Endothelial cell of umbilical vein (primary cell): ENCODE measurements around the gene SULT4A1. TPM values are rescaled to one million over a fixed set of nuclear protein-coding genes. Genes with fewer than 3 reads are reported as not detected.

Source experiments
- BruUV-seq: library from RNA; stranded (reverse); fragments of 400-500 nt; replicated peaks from 2 replicates; lab custom pipeline; 2021; lab: Mats Ljungman, UMichigan
- CTCF ChIA-PET: fragments of 300-600, 350-600 bp; sonication (Branson Sonifier 250); formaldehyde crosslinking; loops from one replicate; lab custom pipeline; 2021; ENCODE audit warnings: antibody characterized with exemption, inconsistent platforms; lab: Charles Lee
- POLR2A ChIA-PET: fragments of 300-600, 350-600 bp; sonication (Branson Sonifier 250); formaldehyde crosslinking; loops from one replicate; lab custom pipeline; 2021; ENCODE audit warnings: antibody characterized with exemption, inconsistent platforms; lab: Charles Lee
- DNase-seq: peaks from one replicate; pipeline ENCODE4 v3.0.0-alpha.2; 2011; ENCODE audit warnings: low read depth, low spot score
- FAIRE-seq: peaks from 2 replicates; lab custom pipeline; 2011; peaks lifted over from hg19 to GRCh38; lab: Jason Lieb, UNC
- H2AFZ ChIP-seq: 2 replicates; pipeline ENCODE4 v1.6.0; 2012; ENCODE audit warnings: low read depth, low read length, control low read depth, inconsistent platforms
- H3K27ac ChIP-seq: 2 replicates; pipeline ENCODE4 v1.5.1; 2011; ENCODE audit warnings: low read depth, mild to moderate bottlenecking, control low read depth, low read length, moderate library complexity; ENCODE audit not compliant: insufficient read depth
- H3K27me3 ChIP-seq, 2 experiments: 2 replicates each; pipeline versions ENCODE4 v1.6.0 to v1.6.1; 2011; ENCODE audit warnings: low read length in 2 of 2, mixed read lengths in 1 of 2; ENCODE audit not compliant: control insufficient read depth in 2 of 2, insufficient read depth in 2 of 2
- H3K36me3 ChIP-seq, 2 experiments: 2 replicates in 1 of 2; 3 replicates in 1 of 2; pipeline ENCODE4 v1.5.1; 2011; ENCODE audit warnings: low read length in 2 of 2, mild to moderate bottlenecking in 1 of 2, moderate library complexity in 1 of 2; ENCODE audit not compliant: control insufficient read depth in 2 of 2, insufficient read depth in 2 of 2; ENCODE audit errors: extremely low read depth in 1 of 2
- H3K4me1 ChIP-seq: 3 replicates; pipeline ENCODE4 v1.5.1; 2011; ENCODE audit warnings: mild to moderate bottlenecking, low read length; ENCODE audit not compliant: control insufficient read depth, insufficient read depth; ENCODE audit errors: extremely low read depth
- H3K4me2 ChIP-seq: 2 replicates; pipeline ENCODE4 v1.6.1; 2011; ENCODE audit warnings: low read length, control low read depth, mixed read lengths; ENCODE audit not compliant: insufficient read depth
- H3K4me3 ChIP-seq, 3 experiments: fragments of 200-600 bp in 1 of 3; sonication (generic), shearing (Covaris generic) in 1 of 3; replicated peaks in 1 of 3; 2 replicates each; pipeline ENCODE4 v1.5.1; 2011 to 2016; ENCODE audit warnings: control low read depth in 3 of 3, low read length in 3 of 3, mild to moderate bottlenecking in 2 of 3, inconsistent platforms in 1 of 3, low read depth in 1 of 3, moderate library complexity in 1 of 3; ENCODE audit not compliant: insufficient read depth in 1 of 3
- H3K79me2 ChIP-seq: 2 replicates; pipeline ENCODE4 v1.6.0; 2012; ENCODE audit warnings: low read length, inconsistent platforms; ENCODE audit not compliant: control insufficient read depth, insufficient read depth
- H3K9ac ChIP-seq: replicated peaks from 2 replicates; pipeline ENCODE3; 2011; ENCODE audit warnings: low read length, control low read depth; ENCODE audit not compliant: insufficient read depth; ENCODE audit errors: extremely low read depth
- H3K9me1 ChIP-seq: replicated peaks from 3 replicates; pipeline ENCODE4 v1.6.0; 2011; ENCODE audit warnings: mild to moderate bottlenecking, low read length; ENCODE audit not compliant: control insufficient read depth, insufficient read depth; ENCODE audit errors: extremely low read depth
- H3K9me3 ChIP-seq: replicated peaks from 2 replicates; pipeline ENCODE4 v1.5.1; 2012; ENCODE audit warnings: low read length, inconsistent platforms; ENCODE audit not compliant: control insufficient read depth, insufficient read depth
- H4K20me1 ChIP-seq: replicated peaks from 2 replicates; pipeline ENCODE3; 2011; ENCODE audit warnings: mild to moderate bottlenecking, low read length; ENCODE audit not compliant: control insufficient read depth, insufficient read depth; ENCODE audit errors: extremely low read depth
- MYC ChIP-seq: IDR thresholded peaks from one replicate; pipeline ENCODE4 v1.6.1; 2011; ENCODE audit warnings: mild to moderate bottlenecking, low read depth, low read length
- dilution Hi-C: fragments of 300-500 bp; cut with MboI; formaldehyde crosslinking; loops from one replicate; pipeline ENCODE4 v1.15.0; 2019; ENCODE audit warnings: low sequenced_read_pairs; ENCODE audit not compliant: extremely low pct_ligation_motif_present
- intact Hi-C: fragments of 100-400 bp; cut with micrococcal nuclease; formaldehyde crosslinking; loops from one replicate; pipeline ENCODE4 v1.10.0; 2022
- polyA plus RNA-seq, 4 experiments: library from polyadenylated mRNA; depleted of rRNA in 3 of 4; stranded (reverse) in 3 of 4; unstranded in 1 of 4; fragments of >200 nt; gene quantifications; 2 replicates each; pipeline versions ENCODE4 v1.2.1 to v1.2.3, GENCODE V29; 2011 to 2012; ENCODE audit warnings: missing spikeins in 1 of 4
- total RNA-seq: library from RNA; stranded (reverse); gene quantifications from 2 replicates; pipeline ENCODE4 v1.2.3, GENCODE V29; 2021
- TF ChIP-seq, protein P1 (sequence below), 2 donors: IDR thresholded peaks; 1 replicate in 1 of 2; 2 replicates in 1 of 2; pipeline ENCODE4 v1.5.1; 2011; ENCODE audit warnings: low read length in 2 of 2, mild to moderate bottlenecking in 2 of 2, moderate library complexity in 2 of 2, control low read depth in 1 of 2, inconsistent platforms in 1 of 2, low read depth in 1 of 2; ENCODE audit not compliant: insufficient read depth in 1 of 2; ENCODE audit errors: extremely low read depth in 1 of 2

Gene SULT4A1
- total and polyA plus RNA-seq, 2 donors (not counting 3 experiments of a cell fraction or from before 2014, with no cell fraction given) = 0.48 TPM; not detected in 1

DNA sequence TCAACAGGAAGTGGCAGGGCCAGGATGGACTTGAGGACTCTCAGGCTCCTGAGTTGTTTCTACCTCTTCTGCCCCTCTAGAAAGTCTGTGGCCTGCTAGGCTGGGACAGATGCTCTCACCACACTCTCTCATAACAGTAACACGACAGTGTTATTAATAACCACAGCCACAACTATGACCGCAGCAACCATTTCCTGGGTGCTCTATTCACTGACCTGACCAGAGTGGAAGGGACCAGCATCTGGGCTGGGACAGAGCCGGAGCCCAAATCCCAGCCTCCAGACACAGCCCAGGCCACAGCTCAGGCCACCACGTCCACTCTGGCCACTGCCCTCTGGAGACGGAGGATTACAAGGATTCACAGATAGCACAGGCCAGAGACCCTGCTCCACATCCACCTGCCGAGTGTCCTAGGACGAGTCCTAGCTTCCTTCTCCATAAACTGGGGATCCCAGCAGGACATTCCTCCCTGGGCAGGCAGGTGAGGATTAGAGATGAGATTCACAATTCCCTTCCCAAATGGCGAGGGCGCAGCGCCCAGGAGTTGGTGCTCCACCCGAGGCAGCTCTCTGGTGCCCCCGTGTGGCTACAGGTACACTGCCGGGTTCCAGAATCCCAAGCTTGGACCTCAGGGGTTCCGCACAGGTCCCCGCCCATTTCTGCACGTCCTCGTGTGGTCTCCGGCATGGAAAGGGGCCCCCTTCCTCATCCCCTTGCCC lies 22.4 kb upstream of the SULT4A1 start:
- Histone ChIP-seq H3K27ac (no peak overlapping the region), H3K9me1 (no peaks in the 10 kb centered on the region), H3K4me3 (no peak overlapping the region), H2AFZ (no peak overlapping the region), H3K9me3 (no peaks in the 10 kb centered on the region), H3K4me1 (no peaks in the 10 kb centered on the region), H3K79me2 (no peaks in the 10 kb centered on the region), H3K27me3 (no peaks in the 10 kb centered on the region), H3K9ac (no peak overlapping the region), H3K36me3 (no peaks in the 10 kb centered on the region), H3K4me2 (no peak overlapping the region), H4K20me1 (no peaks in the 10 kb centered on the region)
- peak; percentile 67 for FAIRE-seq
- ChIA-PET CTCF (interaction anchor here (0.5 to 1.7 kb wide), 29 partner anchors 8 to 758 kb away, joined by 3 to 36 read pairs (median 4); partner anchors contain the start of gene PNPLA3), POLR2A (no interaction called here)
- no TSS peak for BruUV-seq
- intact Hi-C loops = loop anchor here (2.0 kb wide), 1 partner anchor 496 kb away; no protein-coding TSS in a partner anchor
- DNase-seq = peak; percentile 25
- dilution Hi-C loops = no loop called here
- TF ChIP-seq MYC = no peak
- TF ChIP-seq, protein P1, sequence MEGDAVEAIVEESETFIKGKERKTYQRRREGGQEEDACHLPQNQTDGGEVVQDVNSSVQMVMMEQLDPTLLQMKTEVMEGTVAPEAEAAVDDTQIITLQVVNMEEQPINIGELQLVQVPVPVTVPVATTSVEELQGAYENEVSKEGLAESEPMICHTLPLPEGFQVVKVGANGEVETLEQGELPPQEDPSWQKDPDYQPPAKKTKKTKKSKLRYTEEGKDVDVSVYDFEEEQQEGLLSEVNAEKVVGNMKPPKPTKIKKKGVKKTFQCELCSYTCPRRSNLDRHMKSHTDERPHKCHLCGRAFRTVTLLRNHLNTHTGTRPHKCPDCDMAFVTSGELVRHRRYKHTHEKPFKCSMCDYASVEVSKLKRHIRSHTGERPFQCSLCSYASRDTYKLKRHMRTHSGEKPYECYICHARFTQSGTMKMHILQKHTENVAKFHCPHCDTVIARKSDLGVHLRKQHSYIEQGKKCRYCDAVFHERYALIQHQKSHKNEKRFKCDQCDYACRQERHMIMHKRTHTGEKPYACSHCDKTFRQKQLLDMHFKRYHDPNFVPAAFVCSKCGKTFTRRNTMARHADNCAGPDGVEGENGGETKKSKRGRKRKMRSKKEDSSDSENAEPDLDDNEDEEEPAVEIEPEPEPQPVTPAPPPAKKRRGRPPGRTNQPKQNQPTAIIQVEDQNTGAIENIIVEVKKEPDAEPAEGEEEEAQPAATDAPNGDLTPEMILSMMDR (IDR thresholded peaks at IDR 0.05; ENCODE audit: extremely low read depth in 1 of 2, insufficient read depth in 1 of 2, low read depth in 1 of 2, low read length in 2 of 2) = peak; percentile 79 to 92

DNA sequence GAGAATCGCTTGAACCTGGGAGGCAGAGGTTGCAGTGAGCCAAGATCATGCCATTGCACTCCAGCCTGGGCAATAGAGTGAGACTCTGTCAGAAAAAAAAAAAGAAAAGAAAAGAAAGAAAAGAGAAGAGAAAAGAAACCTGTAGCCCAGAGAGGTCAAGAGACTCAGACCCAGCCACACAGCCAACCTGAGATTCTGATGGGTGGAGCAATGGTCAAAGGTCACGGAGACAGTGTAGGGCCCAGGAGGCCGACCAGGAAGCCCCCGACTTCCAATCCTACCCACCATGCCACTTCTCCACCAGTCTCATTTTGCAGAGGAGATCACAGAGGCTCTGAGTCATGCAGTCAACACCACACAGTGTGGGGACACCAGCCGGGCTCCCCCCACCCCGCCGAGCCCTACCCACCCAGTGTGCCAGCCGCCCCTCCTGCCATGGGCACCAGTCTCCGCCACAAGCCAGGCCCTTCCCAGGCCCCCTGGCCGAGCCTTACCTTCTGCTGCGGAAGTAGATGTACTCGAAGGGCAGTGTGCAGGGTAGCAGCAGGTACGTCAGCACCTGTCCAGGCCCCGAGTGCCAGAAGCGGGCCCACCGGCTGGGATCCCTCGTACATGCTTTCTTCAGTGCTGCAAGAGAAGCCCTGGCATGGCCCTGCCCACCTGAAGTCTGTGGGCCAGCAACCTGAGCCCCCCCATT lies 21.6 kb upstream of the SULT4A1 start:
- dilution Hi-C loops (no loop called here), intact Hi-C loops (loop anchor here (1.0 to 2.0 kb wide), 2 partner anchors 62 to 495 kb away; no protein-coding TSS in a partner anchor)
- POLR2A ChIA-PET = no interaction called here
- Histone ChIP-seq H3K4me1 (no peaks in the 10 kb centered on the region), H3K4me3 (no peak overlapping the region), H3K27ac (no peak overlapping the region), H2AFZ (no peak overlapping the region), H3K27me3 (no peaks in the 10 kb centered on the region), H3K36me3 (no peaks in the 10 kb centered on the region), H3K9ac (no peak overlapping the region), H3K79me2 (no peaks in the 10 kb centered on the region), H3K9me1 (no peaks in the 10 kb centered on the region), H3K4me2 (no peak overlapping the region), H3K9me3 (no peaks in the 10 kb centered on the region), H4K20me1 (no peaks in the 10 kb centered on the region)
- TF ChIP-seq, protein P1 (IDR thresholded peaks at IDR 0.05; ENCODE audit: extremely low read depth in 1 of 2, insufficient read depth in 1 of 2, low read depth in 1 of 2, low read length in 2 of 2) = no peak
- CTCF ChIA-PET = interaction anchor here (0.6 to 2.4 kb wide), 31 partner anchors 7 to 743 kb away, joined by 3 to 92 read pairs (median 6); partner anchors contain the start of genes PNPLA3, PNPLA5, SAMM50 and SULT4A1
- FAIRE-seq (no peak), DNase-seq (no peak)
- no TSS peak for BruUV-seq
